ENCODE data around the gene KRTAP10-10.
"Not testable (repeated sequence)": the region's sequence is repeated elsewhere in the genome, so short reads cannot be mapped to it uniquely, and the experiment has no call there.

DNA sequence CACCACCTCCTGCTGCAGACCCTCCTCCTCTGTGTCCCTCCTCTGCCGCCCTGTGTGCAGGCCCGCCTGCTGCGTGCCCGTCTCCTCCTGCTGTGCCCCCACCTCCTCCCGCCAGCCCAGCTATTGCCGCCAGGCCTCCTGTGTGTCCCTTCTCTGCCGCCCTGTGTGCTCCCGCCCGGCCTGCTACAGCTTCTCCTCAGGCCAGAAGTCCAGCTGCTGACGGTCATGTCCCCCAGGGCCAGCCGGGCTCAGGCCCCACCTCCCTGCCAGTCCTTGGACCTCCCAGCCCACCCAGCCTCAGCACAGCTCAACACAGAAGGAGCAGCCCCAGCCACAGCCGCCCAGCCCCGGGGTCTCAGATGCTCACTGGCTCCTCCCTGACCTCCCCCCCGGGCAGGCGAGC lies 9.3 kb upstream of the KRTAP10-10 start:
- not testable (repeated sequence) for TF ChIP-seq EP300 (IDR thresholded peaks at IDR 0.05; ENCODE audit: borderline replicate concordance in 1 of 2, low read depth in 2 of 2, low read length in 2 of 2)
- TF ChIP-seq, protein P1, sequence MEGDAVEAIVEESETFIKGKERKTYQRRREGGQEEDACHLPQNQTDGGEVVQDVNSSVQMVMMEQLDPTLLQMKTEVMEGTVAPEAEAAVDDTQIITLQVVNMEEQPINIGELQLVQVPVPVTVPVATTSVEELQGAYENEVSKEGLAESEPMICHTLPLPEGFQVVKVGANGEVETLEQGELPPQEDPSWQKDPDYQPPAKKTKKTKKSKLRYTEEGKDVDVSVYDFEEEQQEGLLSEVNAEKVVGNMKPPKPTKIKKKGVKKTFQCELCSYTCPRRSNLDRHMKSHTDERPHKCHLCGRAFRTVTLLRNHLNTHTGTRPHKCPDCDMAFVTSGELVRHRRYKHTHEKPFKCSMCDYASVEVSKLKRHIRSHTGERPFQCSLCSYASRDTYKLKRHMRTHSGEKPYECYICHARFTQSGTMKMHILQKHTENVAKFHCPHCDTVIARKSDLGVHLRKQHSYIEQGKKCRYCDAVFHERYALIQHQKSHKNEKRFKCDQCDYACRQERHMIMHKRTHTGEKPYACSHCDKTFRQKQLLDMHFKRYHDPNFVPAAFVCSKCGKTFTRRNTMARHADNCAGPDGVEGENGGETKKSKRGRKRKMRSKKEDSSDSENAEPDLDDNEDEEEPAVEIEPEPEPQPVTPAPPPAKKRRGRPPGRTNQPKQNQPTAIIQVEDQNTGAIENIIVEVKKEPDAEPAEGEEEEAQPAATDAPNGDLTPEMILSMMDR (IDR thresholded peaks at IDR 0.05; ENCODE audit: control extremely low read depth in 1 of 3, insufficient read depth in 1 of 3, low read depth in 1 of 3, low read length in 3 of 3) = not testable (repeated sequence)

Measured in H1 (cell line).